Stomach (tissue), 9 donors: ENCODE data around the gene PITPNC1. TPM values are rescaled to one million over a fixed set of nuclear protein-coding genes. Genes with fewer than 3 reads are reported as not detected.

Experiments used
- DNase-seq, 2 donors: peaks; one replicate each; pipeline versions ENCODE4 v3.0.0 to v3.0.0-alpha.2; 2013 to 2019
- H3K27ac ChIP-seq, 5 donors: fragments of 200-600 bp in 4 of 5; sonication (generic) in 4 of 5; one replicate each; pipeline ENCODE4 v1.5.1; 2013 to 2019; ENCODE audit warnings: mild to moderate bottlenecking in 1 of 5, moderate library complexity in 1 of 5
- H3K27me3 ChIP-seq, 3 donors: fragments of 200-600 bp; sonication (generic); one replicate each; pipeline ENCODE4 v1.5.1; 2017 to 2019; ENCODE audit warnings: mixed run types in 1 of 3
- H3K36me3 ChIP-seq, 4 donors: fragments of 200-600 bp; sonication (generic); 1 replicate in 3 of 4; 2 replicates in 1 of 4; pipeline ENCODE4 v1.5.1; 2016 to 2019
- H3K4me1 ChIP-seq, 4 donors: fragments of 200-600 bp; sonication (generic); one replicate each; pipeline ENCODE4 v1.5.1; 2016 to 2019
- H3K4me3 ChIP-seq, 4 donors: fragments of 200-600 bp; sonication (generic) in 3 of 4; one replicate each; pipeline ENCODE4 v1.5.1; 2016 to 2019; ENCODE audit warnings: mild to moderate bottlenecking in 1 of 4
- H3K9me3 ChIP-seq, 4 donors: fragments of 200-600 bp; sonication (generic); one replicate each; pipeline ENCODE4 v1.5.1; 2016 to 2019
- EP300 ChIP-seq: sonication (generic); formaldehyde crosslinking; IDR thresholded peaks from one replicate; pipeline ENCODE4 v1.6.1; 2017; ENCODE audit warnings: antibody characterized with exemption
- POLR2A ChIP-seq, 4 donors: fragments of 450-650 bp; IDR thresholded peaks; one replicate each; pipeline ENCODE4 v1.6.1; 2016; ENCODE audit warnings: antibody characterized with exemption in 4 of 4, control low read depth in 2 of 4, mild to moderate bottlenecking in 1 of 4, moderate library complexity in 1 of 4
- POLR2AphosphoS5 ChIP-seq, 3 donors: sonication (generic); formaldehyde crosslinking; IDR thresholded peaks; one replicate each; pipeline ENCODE4 v1.6.1; 2016; ENCODE audit warnings: antibody characterized with exemption in 3 of 3
- WGBS, 5 donors: extraction: QIAGEN DNeasy Blood & Tissue Kit in 3 of 5; methylation state at CpG; one replicate each; pipeline versions ENCODE4 v1.1.5 to v1.1.7; 2013 to 2018; 5-methylcytosine and 5-hydroxymethylcytosine counted together
- intact Hi-C: fragments of 100-400 bp; cut with DNase I; formaldehyde crosslinking; loops from one replicate; pipeline ENCODE4 v1.15.1; 2023; ENCODE audit warnings: low total_unique reads
- polyA plus RNA-seq, 3 donors: library from polyadenylated mRNA; stranded (reverse); fragments of 200-250 nt; gene quantifications; one replicate each; pipeline ENCODE4 v1.2.3, GENCODE V29; 2013
- total RNA-seq, 5 donors: library from RNA; depleted of rRNA; stranded (reverse); fragments of >200 nt; gene quantifications; one replicate each; pipeline versions ENCODE4 v1.1.0 to v1.2.3, GENCODE V29; 2014 to 2016
- TF ChIP-seq, protein P1 (sequence below), 7 experiments: fragments of 450-650 bp in 4 of 7; fragments of 200-600 bp in 3 of 7; sonication (generic) in 3 of 7; IDR thresholded peaks; one replicate each; pipeline ENCODE4 v1.5.1; 2016 to 2019; ENCODE audit warnings: antibody characterized with exemption in 7 of 7, control low read depth in 2 of 7, mild to moderate bottlenecking in 1 of 7
- donor health status: healthy with polysubstance abuse.
- donor health status: Bipolar disorder and iron deficiency.
- donor health status: healthy.

PITPNC1 gene
- total and polyA plus RNA-seq, 8 donors = 2.3 to 25.3 (median 14.4) TPM

DNA sequence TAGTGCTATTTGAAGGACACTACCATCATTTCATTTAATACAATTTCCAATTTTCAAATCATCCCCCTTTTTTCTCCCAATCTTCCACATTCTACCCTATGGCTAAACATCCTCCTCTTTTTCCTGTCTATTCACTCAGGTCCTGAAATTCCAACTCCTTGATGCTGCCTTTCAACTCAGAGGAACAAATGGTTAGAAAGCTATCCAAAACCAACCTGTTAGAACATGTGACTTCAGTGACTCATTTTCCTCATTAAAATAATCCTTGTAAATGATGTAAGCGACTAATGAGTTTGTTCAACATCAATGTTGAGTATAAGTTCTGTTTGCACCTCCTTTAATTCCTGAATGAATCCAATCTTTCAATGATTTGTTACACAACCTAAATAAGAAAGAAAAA, 16.2 kb upstream of the PITPNC1 start:
- Histone ChIP-seq H3K9me3 (no peaks in the 10 kb centered on the region), H3K4me3 (no peak overlapping the region), H3K27ac (no peak overlapping the region), H3K36me3 (peaks cover 10 to 48% (median 43%) of the 10 kb centered on the region in 4 donors), H3K4me1 (peaks cover 31 to 82% (median 57%) of the 10 kb centered on the region in 4 donors), H3K27me3 (no peaks in the 10 kb centered on the region)
- TF ChIP-seq POLR2A (IDR thresholded peaks at IDR 0.05) = no peak
- TF ChIP-seq POLR2AphosphoS5 (IDR thresholded peaks at IDR 0.05) = no peak
- TF ChIP-seq, protein P1, sequence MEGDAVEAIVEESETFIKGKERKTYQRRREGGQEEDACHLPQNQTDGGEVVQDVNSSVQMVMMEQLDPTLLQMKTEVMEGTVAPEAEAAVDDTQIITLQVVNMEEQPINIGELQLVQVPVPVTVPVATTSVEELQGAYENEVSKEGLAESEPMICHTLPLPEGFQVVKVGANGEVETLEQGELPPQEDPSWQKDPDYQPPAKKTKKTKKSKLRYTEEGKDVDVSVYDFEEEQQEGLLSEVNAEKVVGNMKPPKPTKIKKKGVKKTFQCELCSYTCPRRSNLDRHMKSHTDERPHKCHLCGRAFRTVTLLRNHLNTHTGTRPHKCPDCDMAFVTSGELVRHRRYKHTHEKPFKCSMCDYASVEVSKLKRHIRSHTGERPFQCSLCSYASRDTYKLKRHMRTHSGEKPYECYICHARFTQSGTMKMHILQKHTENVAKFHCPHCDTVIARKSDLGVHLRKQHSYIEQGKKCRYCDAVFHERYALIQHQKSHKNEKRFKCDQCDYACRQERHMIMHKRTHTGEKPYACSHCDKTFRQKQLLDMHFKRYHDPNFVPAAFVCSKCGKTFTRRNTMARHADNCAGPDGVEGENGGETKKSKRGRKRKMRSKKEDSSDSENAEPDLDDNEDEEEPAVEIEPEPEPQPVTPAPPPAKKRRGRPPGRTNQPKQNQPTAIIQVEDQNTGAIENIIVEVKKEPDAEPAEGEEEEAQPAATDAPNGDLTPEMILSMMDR (IDR thresholded peaks at IDR 0.05) = no peak
- TF ChIP-seq EP300 = no peak
- DNase-seq = no peak
- 78 to 88% (median 88%) methylated on average over 1 of the region's 1 CpG for WGBS, 5 donors
- intact Hi-C loops = no loop called here

DNA sequence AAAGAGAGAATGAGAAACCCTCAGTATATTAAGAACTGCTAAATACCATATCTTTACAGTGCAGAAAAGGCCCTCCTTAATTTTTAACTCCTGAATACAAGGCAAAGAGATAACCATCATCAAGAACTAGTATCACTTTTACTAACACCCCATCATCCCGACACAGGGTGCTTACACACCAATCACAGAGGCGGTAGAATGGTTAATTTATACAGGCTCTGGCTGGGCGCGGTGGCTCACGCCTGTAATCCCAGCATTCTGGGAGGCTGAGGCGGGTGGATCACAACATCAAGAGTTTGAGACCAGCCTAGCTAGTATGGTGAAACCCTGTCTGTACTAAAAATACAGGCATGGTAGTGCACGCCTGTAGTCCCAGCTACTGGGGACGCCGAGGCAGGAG, 14.9 kb upstream of the PITPNC1 start:
- TF ChIP-seq POLR2AphosphoS5 (IDR thresholded peaks at IDR 0.05) (no peak), EP300 (no peak), POLR2A (IDR thresholded peaks at IDR 0.05) (no peak)
- TF ChIP-seq, protein P1 (IDR thresholded peaks at IDR 0.05) = no peak
- no peaks in the 10 kb centered on the region for H3K9me3 ChIP-seq
- H3K4me3 ChIP-seq = no peak overlapping the region
- H3K36me3 ChIP-seq = peaks cover 4 to 35% (median 33%) of the 10 kb centered on the region in 4 donors
- intact Hi-C loops = no loop called here
- no peaks in the 10 kb centered on the region for H3K27me3 ChIP-seq
- H3K27ac ChIP-seq = no peak overlapping the region
- peaks cover 31 to 88% (median 59%) of the 10 kb centered on the region in 4 donors for H3K4me1 ChIP-seq
- 93 to 96% (median 95%) methylated on average over 9 of the region's 9 CpGs for WGBS, 5 donors
- no peak for DNase-seq

DNA sequence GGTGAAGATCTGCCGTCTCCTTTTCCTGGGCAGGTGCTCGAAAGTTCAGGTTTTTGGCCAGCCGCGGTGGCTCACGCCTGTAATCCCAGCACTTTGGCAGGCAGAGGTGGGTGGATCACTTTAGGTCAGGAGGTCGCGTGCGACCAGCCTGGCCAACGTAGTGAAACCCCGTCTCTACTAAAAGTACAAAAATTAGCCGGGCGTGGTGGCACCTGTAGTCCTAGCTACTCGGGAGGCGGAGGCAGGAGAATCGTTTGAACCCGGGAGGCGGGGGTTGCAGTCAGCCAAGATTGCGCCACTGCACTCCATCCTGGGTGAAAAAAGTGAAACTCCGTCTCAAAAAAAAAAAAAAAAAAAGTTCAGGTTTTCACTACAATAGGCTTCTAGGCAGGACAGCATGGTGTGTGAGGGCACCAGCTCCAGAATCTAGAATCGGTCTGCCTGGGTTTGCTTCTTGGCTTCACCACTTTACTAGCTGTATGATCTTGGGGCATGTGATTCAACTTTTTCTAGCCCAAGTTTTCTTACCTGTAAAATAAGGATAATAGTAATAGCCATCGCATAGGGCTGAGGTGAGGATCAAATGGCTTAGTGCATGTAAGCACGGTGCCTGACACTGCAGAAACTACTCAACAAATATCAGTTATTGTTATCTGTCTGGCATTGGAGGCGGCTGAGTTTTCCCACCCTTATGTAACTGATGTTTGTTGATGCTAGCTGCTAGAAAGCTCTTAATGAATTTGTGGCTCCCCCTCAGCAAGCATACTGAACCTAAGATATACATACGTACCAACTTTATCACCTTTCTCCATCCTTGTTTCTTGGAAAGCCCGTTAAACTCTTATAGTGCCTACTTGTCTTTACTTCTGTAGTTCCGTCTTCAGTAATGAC, 12.0 kb upstream of the PITPNC1 start:
- intact Hi-C loops = no loop called here
- no peak for DNase-seq
- H3K9me3 ChIP-seq = no peaks in the 10 kb centered on the region
- WGBS, 5 donors = 38 to 56% (median 44%) methylated on average over 25 to 26 of the region's 26 CpGs
- H3K27me3 ChIP-seq = no peaks in the 10 kb centered on the region
- H3K4me3 ChIP-seq = peak overlapping the region; percentile 74 to 95 (median 90)
- TF ChIP-seq EP300 (no peak), POLR2A (IDR thresholded peaks at IDR 0.05) (no peak), POLR2AphosphoS5 (IDR thresholded peaks at IDR 0.05) (no peak)
- TF ChIP-seq, protein P1 (IDR thresholded peaks at IDR 0.05) = no peak
- peak overlapping the region; percentile 43 to 96 (median 95) for H3K27ac ChIP-seq
- peaks cover 30 to 62% (median 51%) of the 10 kb centered on the region in 4 donors for H3K4me1 ChIP-seq
- peaks cover 0 to 24% (median 17%) of the 10 kb centered on the region in 4 donors for H3K36me3 ChIP-seq

GRCh38 chr17:67365738-67366192, 11.3 kb upstream of the PITPNC1 start:
- no peaks in the 10 kb centered on the region for H3K9me3 ChIP-seq
- H3K4me3 ChIP-seq = peak overlapping the region; percentile 74 to 95 (median 90)
- H3K36me3 ChIP-seq = peaks cover 0 to 17% (median 10%) of the 10 kb centered on the region in 4 donors
- 0 to 1% (median 0%) methylated on average over 11 of the region's 11 CpGs for WGBS, 5 donors
- peak overlapping the region; percentile 94 to 98 (median 95) for H3K27ac ChIP-seq
- TF ChIP-seq, protein P1 (IDR thresholded peaks at IDR 0.05) = no peak
- peak in 1 of 3 donors; percentile 33 for TF ChIP-seq POLR2AphosphoS5 (IDR thresholded peaks at IDR 0.05)
- peaks cover 26 to 55% (median 44%) of the 10 kb centered on the region in 4 donors for H3K4me1 ChIP-seq
- peak in 1 of 2 donors; percentile 46 for DNase-seq
- intact Hi-C loops = no loop called here
- no peaks in the 10 kb centered on the region for H3K27me3 ChIP-seq
